Neutrophil (primary cell): ENCODE results near the gene HARS1.
"Not testable (repeated sequence)": the region's sequence is repeated elsewhere in the genome, so short reads cannot be mapped to it uniquely, and the experiment has no call there.

Experiments used
- H3K27ac ChIP-seq: fragments of 200-600 bp; sonication (generic); 2 replicates; pipeline ENCODE4 v1.5.1; 2016; ENCODE audit warnings: mild to moderate bottlenecking, moderate library complexity
- H3K27me3 ChIP-seq: fragments of 200-600 bp; sonication (generic); 2 replicates; pipeline ENCODE4 v1.6.0; 2016; ENCODE audit warnings: mild to moderate bottlenecking
- H3K36me3 ChIP-seq: fragments of 200-600 bp; sonication (generic); 2 replicates; pipeline ENCODE4 v1.5.1; 2017
- H3K4me1 ChIP-seq, 2 experiments: fragments of 200-600 bp in 1 of 2; sonication (generic) in 1 of 2; 1 replicate in 1 of 2; 2 replicates in 1 of 2; pipeline versions ENCODE4 v1.5.1 to v1.6.1; 2013 to 2016; ENCODE audit warnings: low read depth in 1 of 2, low read length in 1 of 2, mild to moderate bottlenecking in 1 of 2, moderate library complexity in 1 of 2; ENCODE audit not compliant: control insufficient read depth in 1 of 2, insufficient read depth in 1 of 2
- H3K4me3 ChIP-seq, 2 experiments: fragments of 200-600 bp in 1 of 2; sonication (generic) in 1 of 2; 1 replicate in 1 of 2; 2 replicates in 1 of 2; pipeline ENCODE4 v1.5.1; 2013 to 2016; ENCODE audit warnings: low read depth in 1 of 2, low read length in 1 of 2, mild to moderate bottlenecking in 1 of 2, moderate library complexity in 1 of 2
- H3K9me3 ChIP-seq: fragments of 200-600 bp; sonication (generic); 2 replicates; pipeline ENCODE4 v1.5.1; 2016
- TF ChIP-seq, protein P1 (sequence below): fragments of 200-600 bp; sonication (generic); IDR thresholded peaks from 2 replicates; pipeline ENCODE4 v1.5.1; 2016; ENCODE audit warnings: antibody characterized with exemption

Gene HARS1

DNA sequence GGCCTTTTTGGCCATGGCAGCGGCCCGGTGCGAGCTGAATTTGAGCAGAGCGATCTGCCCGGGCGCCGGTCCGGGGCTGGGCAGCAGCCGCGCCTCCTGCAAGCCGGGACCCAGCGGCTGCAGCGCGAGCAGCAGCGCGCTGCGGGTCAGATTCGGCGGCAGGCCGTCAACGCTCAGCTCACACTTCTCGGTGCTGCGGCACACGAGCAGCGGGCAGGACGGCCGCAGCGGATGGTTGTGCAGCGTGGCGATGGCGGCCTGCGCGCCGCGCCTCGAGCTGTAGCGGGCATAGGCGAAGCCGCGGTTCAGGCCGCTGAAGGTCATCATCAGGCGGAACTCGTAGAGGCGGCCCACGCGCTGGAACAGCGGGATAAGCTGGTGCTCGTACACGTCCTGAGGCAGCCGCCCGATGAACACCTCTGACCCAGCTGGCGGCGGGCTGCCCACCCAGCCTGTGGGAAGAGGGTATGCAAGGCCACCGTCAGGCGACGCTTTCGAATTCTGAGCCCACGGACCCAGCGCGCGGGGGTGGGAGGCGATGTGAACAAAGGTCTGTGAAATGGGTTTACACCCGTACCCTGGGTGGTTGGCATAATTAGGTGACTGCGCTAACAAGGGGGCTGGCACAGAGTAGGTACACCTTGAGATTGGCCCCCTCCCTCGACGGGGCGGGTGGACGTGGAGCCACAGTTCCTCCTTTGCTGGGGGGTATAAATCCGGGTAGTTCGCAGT is 18.5 kb downstream of the HARS1 start:
- Histone ChIP-seq H3K27ac (no peak overlapping the region), H3K4me3 (no peak overlapping the region), H3K27me3 (no peaks in the 10 kb centered on the region), H3K36me3 (peaks cover 94% of the 10 kb centered on the region), H3K9me3 (no peaks in the 10 kb centered on the region), H3K4me1 (no peaks in the 10 kb centered on the region)
- TF ChIP-seq, protein P1, sequence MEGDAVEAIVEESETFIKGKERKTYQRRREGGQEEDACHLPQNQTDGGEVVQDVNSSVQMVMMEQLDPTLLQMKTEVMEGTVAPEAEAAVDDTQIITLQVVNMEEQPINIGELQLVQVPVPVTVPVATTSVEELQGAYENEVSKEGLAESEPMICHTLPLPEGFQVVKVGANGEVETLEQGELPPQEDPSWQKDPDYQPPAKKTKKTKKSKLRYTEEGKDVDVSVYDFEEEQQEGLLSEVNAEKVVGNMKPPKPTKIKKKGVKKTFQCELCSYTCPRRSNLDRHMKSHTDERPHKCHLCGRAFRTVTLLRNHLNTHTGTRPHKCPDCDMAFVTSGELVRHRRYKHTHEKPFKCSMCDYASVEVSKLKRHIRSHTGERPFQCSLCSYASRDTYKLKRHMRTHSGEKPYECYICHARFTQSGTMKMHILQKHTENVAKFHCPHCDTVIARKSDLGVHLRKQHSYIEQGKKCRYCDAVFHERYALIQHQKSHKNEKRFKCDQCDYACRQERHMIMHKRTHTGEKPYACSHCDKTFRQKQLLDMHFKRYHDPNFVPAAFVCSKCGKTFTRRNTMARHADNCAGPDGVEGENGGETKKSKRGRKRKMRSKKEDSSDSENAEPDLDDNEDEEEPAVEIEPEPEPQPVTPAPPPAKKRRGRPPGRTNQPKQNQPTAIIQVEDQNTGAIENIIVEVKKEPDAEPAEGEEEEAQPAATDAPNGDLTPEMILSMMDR: no peak

GRCh38 chr5:140671472-140672125 is 19.6 kb downstream of the HARS1 start:
- H3K4me3 ChIP-seq: no peak overlapping the region
- peaks cover 84% of the 10 kb centered on the region for H3K36me3 ChIP-seq
- H3K9me3 ChIP-seq: no peaks in the 10 kb centered on the region
- H3K4me1 ChIP-seq: no peaks in the 10 kb centered on the region
- no peaks in the 10 kb centered on the region for H3K27me3 ChIP-seq
- TF ChIP-seq, protein P1: no peak
- H3K27ac ChIP-seq: no peak overlapping the region

DNA sequence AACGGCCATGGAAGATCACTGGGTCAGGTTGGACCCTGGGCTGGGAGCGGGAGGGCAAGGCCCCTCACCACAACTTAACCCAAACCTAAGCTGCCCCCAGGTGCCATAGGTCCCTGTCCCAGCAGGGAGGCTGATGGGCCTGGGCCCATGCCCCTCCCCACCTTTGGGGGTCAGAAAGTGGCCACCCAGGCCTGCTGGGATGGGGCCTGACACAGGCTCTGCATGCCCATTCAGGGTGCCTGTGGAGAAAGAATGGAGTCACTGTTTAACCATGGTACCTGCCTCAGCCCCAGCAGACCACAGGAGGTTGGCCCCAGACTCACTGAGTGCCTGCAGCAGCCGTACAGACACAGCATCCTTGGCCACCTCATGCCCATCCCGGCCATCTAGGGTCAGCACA is 20.1 kb downstream of the HARS1 start:
- not testable (repeated sequence) for H3K4me1 ChIP-seq, H3K27ac ChIP-seq, H3K9me3 ChIP-seq, H3K4me3 ChIP-seq, H3K27me3 ChIP-seq
- peaks cover 78% of the 10 kb centered on the region for H3K36me3 ChIP-seq

DNA sequence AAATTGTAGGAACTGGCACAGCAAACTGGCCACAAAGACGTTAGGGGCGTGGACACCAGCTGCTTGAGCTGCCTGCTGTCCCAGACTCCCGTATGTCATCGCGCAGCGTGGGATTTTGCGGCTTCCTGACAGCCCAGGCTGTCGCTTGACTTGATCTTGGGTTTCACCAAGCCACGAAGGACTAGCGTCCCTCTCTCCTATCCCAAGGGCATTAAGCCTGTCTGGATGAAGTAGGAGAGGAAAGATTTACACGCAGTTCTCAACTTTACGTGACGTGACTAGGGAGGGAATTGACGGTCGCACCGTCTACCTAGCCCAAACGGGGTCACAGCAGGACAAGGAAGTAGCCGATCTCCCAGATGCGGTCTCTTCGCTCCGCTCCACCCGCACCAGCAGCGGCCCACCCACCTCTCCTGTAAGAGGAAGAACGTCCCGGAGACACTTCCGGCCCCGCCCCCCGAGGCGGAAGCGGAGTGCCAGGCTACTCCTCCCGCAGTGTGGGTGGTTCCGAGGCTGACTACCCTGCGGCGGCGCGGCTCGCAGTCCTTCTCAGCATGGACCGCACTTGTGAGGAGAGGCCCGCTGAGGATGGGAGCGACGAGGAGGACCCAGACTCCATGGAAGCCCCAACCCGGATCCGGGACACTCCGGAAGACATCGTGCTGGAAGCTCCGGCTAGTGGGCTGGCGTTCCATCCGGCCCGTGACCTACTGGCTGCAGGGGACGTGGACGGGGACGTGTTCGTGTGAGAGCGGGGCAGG is 26.6 kb downstream of the HARS1 start, which contains the start of gene WDR55:
Gene WDR55, plus strand, starts transcription at position 546 of the 761 bp plus-strand sequence. Its CDS starts 9 bp downstream, at position 555.
- H3K4me1 ChIP-seq: peaks cover 26 to 27% of the 10 kb centered on the region in 2 experiments
- H3K9me3 ChIP-seq: no peaks in the 10 kb centered on the region
- H3K27ac ChIP-seq: peak within 1 kb of the TSS; percentile 96
- H3K27me3 ChIP-seq: no peaks in the 10 kb centered on the region
- H3K4me3 ChIP-seq: peak within 1 kb of the TSS; percentile 92 to 97
- TF ChIP-seq, protein P1: peak; percentile 42
- H3K36me3 ChIP-seq: peaks cover 54% of the 10 kb centered on the region

DNA sequence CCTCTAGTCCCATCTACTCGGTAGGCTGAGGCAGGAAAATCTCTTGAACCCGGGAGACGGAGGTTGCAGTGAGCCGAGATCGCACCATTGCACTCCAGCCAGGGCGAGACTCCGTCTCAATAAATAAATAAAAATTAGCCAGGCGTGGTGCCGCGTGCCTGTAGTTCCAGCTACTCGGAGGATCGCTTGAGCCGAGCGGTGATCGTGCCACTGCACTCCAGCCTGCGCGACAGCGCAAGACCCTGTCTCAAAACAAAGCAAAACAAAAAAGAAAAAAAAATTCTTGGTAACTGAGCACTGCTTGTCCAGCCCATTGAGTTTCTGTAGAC is 27.2 kb downstream of the HARS1 start:
- TF ChIP-seq, protein P1: no peak
- peaks cover 54% of the 10 kb centered on the region for H3K36me3 ChIP-seq
- H3K27me3 ChIP-seq: no peaks in the 10 kb centered on the region
- peak overlapping the region; percentile 92 to 97 for H3K4me3 ChIP-seq
- H3K4me1 ChIP-seq: peaks cover 26 to 27% of the 10 kb centered on the region in 2 experiments
- no peaks in the 10 kb centered on the region for H3K9me3 ChIP-seq
- peak overlapping the region; percentile 96 for H3K27ac ChIP-seq

DNA sequence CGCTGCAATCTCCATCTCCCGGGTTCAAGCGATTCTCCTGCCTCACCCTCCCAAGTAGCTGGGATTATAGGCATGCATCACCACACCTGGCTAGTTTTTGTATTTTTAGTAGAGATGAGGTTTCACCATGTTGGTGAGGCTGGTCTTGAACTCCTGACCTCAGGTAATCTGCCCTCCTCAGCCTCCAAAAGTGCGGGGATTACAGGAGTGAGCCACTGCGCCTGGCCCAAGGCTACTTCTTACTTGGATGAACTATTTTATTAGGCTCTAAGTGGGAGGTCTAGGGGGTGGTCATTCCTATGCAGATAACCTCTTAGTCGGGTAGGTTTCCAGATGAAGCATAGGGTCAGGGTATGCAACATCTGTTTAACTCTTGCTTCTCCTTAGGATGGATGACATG is 30.8 kb downstream of the HARS1 start:
- peaks cover 79% of the 10 kb centered on the region for H3K36me3 ChIP-seq
- H3K4me3 ChIP-seq, H3K27me3 ChIP-seq, H3K27ac ChIP-seq, H3K9me3 ChIP-seq: not testable (repeated sequence)
- peaks cover 15% of the 10 kb centered on the region in 2 experiments for H3K4me1 ChIP-seq
